B cell (primary cell): ENCODE data around the gene VAC14. TPM values are rescaled to one million over a fixed set of nuclear protein-coding genes. Genes with fewer than 3 reads are reported as not detected.

Source experiments
- ATAC-seq: fragments of 200-7000 bp; cut with Tn5 transposase; one replicate; pipeline ENCODE4 v1.10.0; 2021; ENCODE audit warnings: low read depth, mild to moderate bottlenecking, moderate number of reproducible peaks, moderate library complexity
- CTCF ChIA-PET: fragments of 350-600 bp; sonication (Branson Sonifier 250); formaldehyde crosslinking; loops from one replicate; lab custom pipeline; 2021; ENCODE audit warnings: antibody characterized with exemption, inconsistent platforms; lab: Charles Lee
- POLR2A ChIA-PET: fragments of 350-600 bp; sonication (Branson Sonifier 250); formaldehyde crosslinking; loops from one replicate; lab custom pipeline; 2021; ENCODE audit warnings: antibody characterized with exemption; lab: Charles Lee
- DNase-seq: peaks from one replicate; pipeline ENCODE4 v3.0.0; 2013
- H2AFZ ChIP-seq: 2 replicates; pipeline ENCODE4 v1.6.1; 2012; ENCODE audit warnings: mild to moderate bottlenecking, low read depth, low read length; ENCODE audit not compliant: insufficient read depth, poor library complexity, severe bottlenecking
- H3K27ac ChIP-seq, 2 donors: 1 replicate in 1 of 2; 2 replicates in 1 of 2; pipeline ENCODE4 v1.5.1; 2012 to 2013; ENCODE audit warnings: low read length in 2 of 2, mild to moderate bottlenecking in 2 of 2, moderate library complexity in 1 of 2
- H3K27me3 ChIP-seq, 4 experiments: fragments of 200-600 bp in 1 of 4; sonication (generic) in 1 of 4; replicated peaks in 1 of 4; 1 replicate in 2 of 4; 2 replicates in 2 of 4; pipeline versions ENCODE4 v1.6.1 to v1.7.0; 2013 to 2016; ENCODE audit warnings: low read length in 3 of 4, mild to moderate bottlenecking in 2 of 4, mixed read lengths in 1 of 4, moderate library complexity in 1 of 4; ENCODE audit not compliant: insufficient read depth in 4 of 4, control insufficient read depth in 3 of 4; ENCODE audit errors: control extremely low read depth in 1 of 4
- H3K36me3 ChIP-seq, 2 experiments: replicated peaks in 1 of 2; 1 replicate in 1 of 2; 2 replicates in 1 of 2; pipeline versions ENCODE4 v1.6.1 to v1.7.1; 2013; ENCODE audit warnings: low read length in 1 of 2; ENCODE audit not compliant: insufficient read depth in 2 of 2, control insufficient read depth in 1 of 2; ENCODE audit errors: control extremely low read depth in 1 of 2, extremely low read depth in 1 of 2
- H3K4me1 ChIP-seq, 2 donors: fragments of 200-600 bp in 1 of 2; sonication (generic) in 1 of 2; 1 replicate in 1 of 2; 2 replicates in 1 of 2; pipeline versions ENCODE4 v1.5.1 to v1.6.1; 2013 to 2017; ENCODE audit warnings: low read length in 2 of 2; ENCODE audit not compliant: control insufficient read depth in 2 of 2, insufficient read depth in 2 of 2
- H3K4me2 ChIP-seq: replicated peaks from 2 replicates; pipeline ENCODE3; 2012; ENCODE audit warnings: mild to moderate bottlenecking, low read depth, low read length; ENCODE audit not compliant: poor library complexity, severe bottlenecking
- H3K4me3 ChIP-seq, 5 experiments: fragments of 200-600 bp in 1 of 5; sonication (generic) in 1 of 5; 1 replicate in 3 of 5; 2 replicates in 2 of 5; pipeline versions ENCODE4 v1.5.1 to v1.7.0; 2011 to 2016; ENCODE audit warnings: low read length in 4 of 5, mild to moderate bottlenecking in 4 of 5, low read depth in 2 of 5, control low read depth in 1 of 5, moderate library complexity in 1 of 5; ENCODE audit not compliant: insufficient read depth in 1 of 5; ENCODE audit errors: control extremely low read depth in 1 of 5, extremely low read depth in 1 of 5
- H3K79me2 ChIP-seq: fragments of 200-600 bp; sonication (generic); one replicate; pipeline ENCODE4 v1.6.0; 2016; ENCODE audit warnings: low read length; ENCODE audit not compliant: control insufficient read depth, insufficient read depth
- H3K9ac ChIP-seq: fragments of 200-600 bp; sonication (generic); 2 replicates; pipeline ENCODE4 v1.6.1; 2017; ENCODE audit warnings: mild to moderate bottlenecking, low read length, moderate library complexity
- H3K9me3 ChIP-seq, 3 donors: one replicate each; pipeline versions ENCODE4 v1.6.1 to v1.7.1; 2013; ENCODE audit warnings: low read length in 2 of 3; ENCODE audit not compliant: control insufficient read depth in 2 of 3, insufficient read depth in 1 of 3; ENCODE audit errors: control extremely low read depth in 1 of 3
- H4K20me1 ChIP-seq: 2 replicates; pipeline ENCODE4 v1.6.0; 2012; ENCODE audit warnings: mild to moderate bottlenecking, low read length; ENCODE audit not compliant: insufficient read depth, control insufficient read depth, poor library complexity, severe bottlenecking
- H3K27ac Mint-ChIP-seq: one replicate; pipeline ENCODE4 v1.8.0; 2021; ENCODE audit warnings: mixed read lengths
- H3K27me3 Mint-ChIP-seq: one replicate; pipeline ENCODE4 v1.8.0; 2021; ENCODE audit warnings: mixed read lengths
- H3K4me1 Mint-ChIP-seq: one replicate; pipeline ENCODE4 v1.8.0; 2021; ENCODE audit warnings: mixed read lengths
- H3K4me3 Mint-ChIP-seq: one replicate; pipeline ENCODE4 v1.8.0; 2021; ENCODE audit warnings: mixed read lengths
- H3K9me3 Mint-ChIP-seq: one replicate; pipeline ENCODE4 v1.8.0; 2022; ENCODE audit warnings: mixed read lengths; ENCODE audit not compliant: insufficient read depth
- EZH2 ChIP-seq: IDR thresholded peaks from 2 replicates; pipeline ENCODE4 v1.6.1; 2012; ENCODE audit warnings: borderline replicate concordance, low read depth, mild to moderate bottlenecking, moderate library complexity, low read length; ENCODE audit not compliant: insufficient read depth, poor library complexity, severe bottlenecking
- WGBS: methylation state at CpG from one replicate; pipeline ENCODE4 v1.1.5; 2013; ENCODE audit warnings: missing lambda C conversion rate; ENCODE audit not compliant: insufficient coverage; 5-methylcytosine and 5-hydroxymethylcytosine counted together
- intact Hi-C: fragments of 100-400 bp; cut with micrococcal nuclease; formaldehyde crosslinking; loops from one replicate; pipeline ENCODE4 v1.10.0; 2022
- polyA plus RNA-seq: library from polyadenylated mRNA; depleted of rRNA; stranded (reverse); fragments of >200 nt; gene quantifications from 2 replicates; pipeline ENCODE4 v1.2.3, GENCODE V29; 2012
- total RNA-seq, 2 donors: library from RNA; stranded (reverse); fragments of 120-200 nt in 1 of 2; gene quantifications; 1 replicate in 1 of 2; 2 replicates in 1 of 2; pipeline versions ENCODE4 v1.2.3 to v1.2.4, GENCODE V29; 2013 to 2022
- TF ChIP-seq, protein P1 (sequence below): fragments of 200-600 bp; IDR thresholded peaks from one replicate; pipeline ENCODE4 v1.8.0; 2022; ENCODE audit warnings: antibody characterized with exemption, mild to moderate bottlenecking

The VAC14 gene
- total and polyA plus RNA-seq, 2 donors (not counting 1 experiment from before 2014, with no cell fraction given) = 42.6 to 64.7 TPM

DNA sequence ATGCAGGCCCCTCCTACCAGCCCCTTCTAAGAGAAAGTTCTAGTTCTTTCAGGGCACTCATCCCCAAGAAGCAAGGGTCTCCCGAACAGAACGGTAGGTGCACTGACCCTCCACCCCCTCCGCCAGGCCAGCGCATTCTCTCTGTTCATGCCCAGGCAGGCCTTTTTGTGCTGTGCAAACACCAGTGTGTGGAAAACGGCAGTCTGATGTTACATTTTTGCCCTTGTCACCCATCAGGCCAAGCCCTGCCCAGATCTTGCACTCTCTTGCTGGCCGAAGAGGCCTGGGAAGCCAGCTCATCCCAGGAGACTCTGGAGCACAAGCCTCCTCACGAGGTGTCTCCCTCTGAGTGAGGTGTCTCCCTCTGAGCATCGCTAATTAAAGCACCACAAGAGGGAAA is 99.0 kb downstream of the VAC14 start:
- Histone ChIP-seq H3K36me3 (peaks cover 0 to 6% of the 10 kb centered on the region in 2 experiments), H3K79me2 (no peaks in the 10 kb centered on the region), H3K4me1 (no peaks in the 10 kb centered on the region), H2AFZ (no peak overlapping the region), H4K20me1 (peaks cover 8% of the 10 kb centered on the region), H3K27ac (no peak overlapping the region), H3K9me3 (no peaks in the 10 kb centered on the region), H3K4me2 (no peak overlapping the region), H3K27me3 (no peaks in the 10 kb centered on the region), H3K4me3 (no peak overlapping the region), H3K9ac (no peak overlapping the region)
- 98% methylated on average over 8 of the region's 8 CpGs for whole genome bisulfite sequencing
- CTCF ChIA-PET = no interaction called here
- Mint-ChIP-seq H3K9me3 (no peaks in the 10 kb centered on the region), H3K4me1 (no peaks in the 10 kb centered on the region), H3K27ac (no peak overlapping the region), H3K27me3 (no peaks in the 10 kb centered on the region), H3K4me3 (no peak overlapping the region)
- DNase-seq = no peak
- intact Hi-C loops = no loop called here
- POLR2A ChIA-PET = no interaction called here
- no peak for ATAC-seq
- TF ChIP-seq, protein P1, sequence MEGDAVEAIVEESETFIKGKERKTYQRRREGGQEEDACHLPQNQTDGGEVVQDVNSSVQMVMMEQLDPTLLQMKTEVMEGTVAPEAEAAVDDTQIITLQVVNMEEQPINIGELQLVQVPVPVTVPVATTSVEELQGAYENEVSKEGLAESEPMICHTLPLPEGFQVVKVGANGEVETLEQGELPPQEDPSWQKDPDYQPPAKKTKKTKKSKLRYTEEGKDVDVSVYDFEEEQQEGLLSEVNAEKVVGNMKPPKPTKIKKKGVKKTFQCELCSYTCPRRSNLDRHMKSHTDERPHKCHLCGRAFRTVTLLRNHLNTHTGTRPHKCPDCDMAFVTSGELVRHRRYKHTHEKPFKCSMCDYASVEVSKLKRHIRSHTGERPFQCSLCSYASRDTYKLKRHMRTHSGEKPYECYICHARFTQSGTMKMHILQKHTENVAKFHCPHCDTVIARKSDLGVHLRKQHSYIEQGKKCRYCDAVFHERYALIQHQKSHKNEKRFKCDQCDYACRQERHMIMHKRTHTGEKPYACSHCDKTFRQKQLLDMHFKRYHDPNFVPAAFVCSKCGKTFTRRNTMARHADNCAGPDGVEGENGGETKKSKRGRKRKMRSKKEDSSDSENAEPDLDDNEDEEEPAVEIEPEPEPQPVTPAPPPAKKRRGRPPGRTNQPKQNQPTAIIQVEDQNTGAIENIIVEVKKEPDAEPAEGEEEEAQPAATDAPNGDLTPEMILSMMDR = no peak
- no peak for TF ChIP-seq EZH2

DNA sequence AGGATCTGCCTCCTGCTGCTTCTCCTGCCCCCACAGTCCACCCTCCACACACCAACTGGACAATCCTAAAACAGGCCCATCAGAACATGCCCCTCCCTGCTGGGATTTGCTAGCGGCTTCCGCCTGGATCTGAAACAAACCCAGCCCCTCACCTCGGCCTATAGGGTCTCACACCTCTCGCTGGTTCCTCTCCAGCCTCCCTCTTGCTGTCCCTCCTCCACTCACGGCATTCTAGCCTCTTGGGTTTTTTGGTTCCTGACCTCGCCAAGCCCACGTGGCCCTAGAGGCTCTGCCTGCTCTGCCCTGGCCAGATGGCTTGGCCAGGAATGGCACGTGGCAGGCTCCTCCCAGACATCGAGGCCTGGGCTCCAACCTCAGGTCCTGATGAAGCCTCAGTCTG is 99.4 kb downstream of the VAC14 start:
- ATAC-seq (no peak), DNase-seq (no peak)
- intact Hi-C loops = no loop called here
- no peak for TF ChIP-seq EZH2
- TF ChIP-seq, protein P1 = no peak
- Histone ChIP-seq H3K79me2 (no peaks in the 10 kb centered on the region), H3K9me3 (no peaks in the 10 kb centered on the region), H4K20me1 (peaks cover 8% of the 10 kb centered on the region), H3K36me3 (peaks cover 0 to 6% of the 10 kb centered on the region in 2 experiments), H3K27ac (no peak overlapping the region), H2AFZ (no peak overlapping the region), H3K4me1 (no peaks in the 10 kb centered on the region), H3K27me3 (no peaks in the 10 kb centered on the region), H3K4me3 (no peak overlapping the region), H3K4me2 (no peak overlapping the region), H3K9ac (no peak overlapping the region)
- H3K4me3 Mint-ChIP-seq = no peak overlapping the region
- ChIA-PET POLR2A (no interaction called here), CTCF (no interaction called here)
- H3K4me1 Mint-ChIP-seq = no peaks in the 10 kb centered on the region
- no peaks in the 10 kb centered on the region for H3K27me3 Mint-ChIP-seq
- 95% methylated on average over 9 of the region's 9 CpGs for WGBS
- no peak overlapping the region for H3K27ac Mint-ChIP-seq
- no peaks in the 10 kb centered on the region for H3K9me3 Mint-ChIP-seq
